ENCODE data around the gene SH2D7. TPM values are rescaled to one million over a fixed set of nuclear protein-coding genes. Genes with fewer than 3 reads are reported as not detected.
"Not testable (repeated sequence)": the region's sequence is repeated elsewhere in the genome, so short reads cannot be mapped to it uniquely, and the experiment has no call there.

The SH2D7 gene
- total RNA-seq, 2 experiments from 2014 or later, result not detected

GRCh38 chr15:78151075-78151474 is 58.7 kb downstream of the SH2D7 start:
- Mint-ChIP-seq H3K4me3 (peak overlapping the region; percentile 26), H3K36me3 (ENCODE audit: low read depth) (peaks cover 20% of the 10 kb centered on the region), H3K4me1 (ENCODE audit: low read depth) (peaks cover 41% of the 10 kb centered on the region)
- DNase-seq, result peak; percentile 33
- CTCF ChIA-PET, result interaction anchor here (0.7 kb wide), 1 partner anchor 294 kb away, joined by 3 read pairs; no protein-coding TSS in a partner anchor
- H3K9me3 Mint-ChIP-seq; intact Hi-C loops (cut with micrococcal nuclease); H3K27ac Mint-ChIP-seq; H3K27me3 Mint-ChIP-seq (ENCODE audit: low read depth): not testable (repeated sequence)

Other genes starting within 250 kb of the SH2D7 start
- 10 to 100 TPM; 57.1 to 60.3 TPM for gene TBC1D2B, start 14.8 kb upstream of the SH2D7 start, total RNA-seq
- 1 to 10 TPM; 1.9 to 2.1 TPM for gene CIB2, start 38.9 kb downstream of the SH2D7 start, total RNA-seq
- 100 to 1,000 TPM; 117 to 123 TPM for gene IDH3A, start 56.8 kb downstream of the SH2D7 start, total RNA-seq
- not detected for gene ACSBG1, start 142.0 kb downstream of the SH2D7 start, total RNA-seq
- gene DNAJA4, start 172.0 kb downstream of the SH2D7 start, total RNA-seq, result 10 to 100 TPM; 40.1 to 41.6 TPM
- gene SKIC8, start 207.0 kb downstream of the SH2D7 start, total RNA-seq, result 10 to 100 TPM; 44.2 to 46.9 TPM
- gene CRABP1, start 247.8 kb downstream of the SH2D7 start, total RNA-seq, result under 1 TPM; 0.38 to 0.52 TPM